ENCODE data around the gene KIF1B.

The KIF1B gene

DNA sequence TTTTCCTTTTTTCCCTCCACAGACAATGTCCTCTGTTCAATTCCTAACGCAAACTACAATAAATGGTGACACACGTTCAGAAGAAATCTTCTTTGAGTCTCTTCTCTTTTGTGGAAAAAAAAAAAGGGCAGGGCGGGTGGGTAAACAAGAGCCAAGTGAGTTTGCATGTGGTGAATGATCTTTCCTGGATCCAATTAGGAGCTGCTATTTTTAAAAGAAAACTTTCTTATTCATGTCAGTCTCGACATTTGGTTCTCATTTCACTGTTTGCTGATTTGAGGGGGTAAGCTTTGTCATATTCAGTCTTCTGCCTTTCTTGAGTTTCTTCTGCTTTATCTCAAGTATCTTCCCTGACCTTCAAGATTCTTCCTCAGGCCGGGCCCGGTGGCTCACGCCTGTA, 29.2 kb upstream of the KIF1B start:
- TF ChIP-seq, protein P1, sequence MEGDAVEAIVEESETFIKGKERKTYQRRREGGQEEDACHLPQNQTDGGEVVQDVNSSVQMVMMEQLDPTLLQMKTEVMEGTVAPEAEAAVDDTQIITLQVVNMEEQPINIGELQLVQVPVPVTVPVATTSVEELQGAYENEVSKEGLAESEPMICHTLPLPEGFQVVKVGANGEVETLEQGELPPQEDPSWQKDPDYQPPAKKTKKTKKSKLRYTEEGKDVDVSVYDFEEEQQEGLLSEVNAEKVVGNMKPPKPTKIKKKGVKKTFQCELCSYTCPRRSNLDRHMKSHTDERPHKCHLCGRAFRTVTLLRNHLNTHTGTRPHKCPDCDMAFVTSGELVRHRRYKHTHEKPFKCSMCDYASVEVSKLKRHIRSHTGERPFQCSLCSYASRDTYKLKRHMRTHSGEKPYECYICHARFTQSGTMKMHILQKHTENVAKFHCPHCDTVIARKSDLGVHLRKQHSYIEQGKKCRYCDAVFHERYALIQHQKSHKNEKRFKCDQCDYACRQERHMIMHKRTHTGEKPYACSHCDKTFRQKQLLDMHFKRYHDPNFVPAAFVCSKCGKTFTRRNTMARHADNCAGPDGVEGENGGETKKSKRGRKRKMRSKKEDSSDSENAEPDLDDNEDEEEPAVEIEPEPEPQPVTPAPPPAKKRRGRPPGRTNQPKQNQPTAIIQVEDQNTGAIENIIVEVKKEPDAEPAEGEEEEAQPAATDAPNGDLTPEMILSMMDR (IDR thresholded peaks at IDR 0.05; ENCODE audit: low read depth, low read length): no peak
- no peak overlapping the region for H3K4me3 ChIP-seq (ENCODE audit: low read depth, low read length)

DNA sequence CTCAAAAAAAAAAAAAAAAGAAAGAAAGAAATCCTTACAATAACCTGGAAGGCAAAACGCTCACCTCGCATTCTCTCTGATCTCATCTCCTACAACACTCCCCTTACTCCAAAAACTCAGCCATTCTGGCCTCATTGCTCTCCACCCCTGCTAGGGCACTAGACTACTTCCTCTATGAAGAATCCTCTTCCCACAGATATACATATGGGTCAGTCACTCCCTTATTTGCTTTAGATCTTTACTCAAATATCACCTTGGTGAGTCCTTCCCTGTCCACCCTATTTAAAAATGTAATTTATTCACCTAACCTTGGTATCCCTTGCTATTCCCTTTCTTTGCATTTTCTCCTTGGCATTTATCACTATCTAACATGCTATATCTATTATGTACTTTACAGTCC, 24.6 kb upstream of the KIF1B start:
- no peak overlapping the region for H3K4me3 ChIP-seq (ENCODE audit: low read depth, low read length)
- TF ChIP-seq, protein P1 (IDR thresholded peaks at IDR 0.05; ENCODE audit: low read depth, low read length): no peak

DNA sequence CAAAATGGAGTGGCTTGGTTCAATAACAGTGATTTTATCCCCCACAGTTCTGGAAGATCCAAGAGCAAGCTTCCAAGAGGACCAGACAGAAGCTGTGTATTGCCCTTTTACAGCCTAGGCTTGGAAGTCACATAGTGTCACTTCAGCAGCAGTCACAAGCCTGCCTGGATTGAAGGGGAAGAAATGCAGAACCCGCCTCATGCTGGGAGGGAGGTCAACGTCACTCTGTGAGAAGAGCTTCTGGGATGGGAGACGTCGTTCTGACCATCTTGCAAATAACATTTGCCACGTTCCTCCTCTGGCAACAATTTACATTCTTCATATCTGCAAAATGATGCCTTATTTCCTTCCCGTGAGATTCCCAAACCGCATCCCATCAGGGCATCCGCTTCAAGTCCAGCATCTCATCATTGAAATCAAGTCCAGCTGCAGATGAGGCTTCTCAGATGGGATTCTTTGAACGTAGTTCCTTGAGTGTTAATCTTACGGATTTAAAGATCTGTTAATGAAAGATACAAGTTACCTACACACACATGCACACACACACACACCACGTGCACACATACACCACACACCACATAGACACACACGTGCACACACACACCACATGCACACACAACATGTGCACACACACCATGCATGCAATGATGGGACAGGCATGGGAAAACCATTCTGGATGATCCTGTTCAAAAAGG, 23.9 kb upstream of the KIF1B start:
- TF ChIP-seq, protein P1 (IDR thresholded peaks at IDR 0.05; ENCODE audit: low read depth, low read length): no peak
- H3K4me3 ChIP-seq (ENCODE audit: low read depth, low read length): no peak overlapping the region

DNA sequence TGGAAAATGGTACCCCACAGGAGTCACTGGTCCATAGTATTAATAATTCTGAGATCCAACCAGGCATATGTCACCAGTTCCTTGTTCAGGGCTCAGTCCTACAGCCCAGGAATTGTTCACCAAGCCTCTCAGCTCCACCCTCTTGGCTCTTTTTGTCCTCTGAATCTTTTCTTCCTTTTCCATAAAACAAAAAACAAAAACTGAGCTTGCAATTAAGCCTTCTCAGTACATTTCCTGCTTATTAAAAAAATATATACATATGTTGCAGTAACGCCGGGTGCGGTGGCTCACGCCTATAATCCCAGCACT, 23.4 kb upstream of the KIF1B start:
- TF ChIP-seq, protein P1 (IDR thresholded peaks at IDR 0.05; ENCODE audit: low read depth, low read length): no peak
- no peak overlapping the region for H3K4me3 ChIP-seq (ENCODE audit: low read depth, low read length)

DNA sequence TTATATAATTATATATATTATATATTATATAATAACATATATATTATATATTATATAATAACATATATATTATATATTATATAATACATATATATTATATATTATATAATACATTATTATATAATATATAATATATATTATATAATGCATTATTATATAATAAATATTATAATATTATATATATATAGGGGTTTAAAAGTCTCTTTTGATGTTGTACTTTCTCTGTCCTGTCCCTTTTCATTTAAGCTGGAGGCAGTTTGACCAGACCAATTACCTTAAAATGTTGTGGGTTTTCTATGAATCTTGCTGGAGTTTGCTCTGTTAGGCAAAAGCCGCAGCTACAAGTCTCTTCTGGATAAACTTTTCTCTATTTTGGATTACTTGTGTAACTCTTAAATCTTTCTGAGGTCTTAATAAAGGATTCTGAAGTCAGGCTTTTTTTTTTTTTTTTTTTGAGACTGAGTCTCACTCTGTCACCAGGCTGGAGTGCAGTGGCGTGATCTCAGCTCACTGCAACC, 22.2 kb upstream of the KIF1B start:
- TF ChIP-seq, protein P1 (IDR thresholded peaks at IDR 0.05; ENCODE audit: low read depth, low read length): no peak

DNA sequence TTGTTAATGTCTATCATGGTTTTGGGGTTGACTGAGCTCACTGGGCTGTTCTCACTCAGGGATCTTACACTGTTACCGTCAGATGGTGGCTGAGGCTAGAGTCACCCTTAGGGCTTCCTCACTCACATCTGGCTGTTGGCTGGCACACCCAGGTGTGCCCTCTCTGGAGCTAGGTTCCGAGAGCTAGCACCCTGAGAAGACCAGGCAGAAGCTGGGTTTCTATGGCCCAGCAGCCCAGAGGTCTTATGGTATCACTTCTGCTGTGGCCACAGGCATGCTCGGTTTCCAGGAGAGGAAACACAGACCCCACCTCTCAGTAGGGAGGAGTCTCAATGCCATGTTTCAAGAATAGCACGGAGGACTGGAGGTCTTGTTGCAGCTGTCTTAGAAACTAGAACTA, 20.7 kb upstream of the KIF1B start:
- TF ChIP-seq, protein P1 (IDR thresholded peaks at IDR 0.05; ENCODE audit: low read depth, low read length): no peak
- no peak overlapping the region for H3K4me3 ChIP-seq (ENCODE audit: low read depth, low read length)

More for the DNA sequence above, 22.2 kb upstream of the KIF1B start:
- no peak overlapping the region for H3K4me3 ChIP-seq (ENCODE audit: low read depth, low read length)

DNA sequence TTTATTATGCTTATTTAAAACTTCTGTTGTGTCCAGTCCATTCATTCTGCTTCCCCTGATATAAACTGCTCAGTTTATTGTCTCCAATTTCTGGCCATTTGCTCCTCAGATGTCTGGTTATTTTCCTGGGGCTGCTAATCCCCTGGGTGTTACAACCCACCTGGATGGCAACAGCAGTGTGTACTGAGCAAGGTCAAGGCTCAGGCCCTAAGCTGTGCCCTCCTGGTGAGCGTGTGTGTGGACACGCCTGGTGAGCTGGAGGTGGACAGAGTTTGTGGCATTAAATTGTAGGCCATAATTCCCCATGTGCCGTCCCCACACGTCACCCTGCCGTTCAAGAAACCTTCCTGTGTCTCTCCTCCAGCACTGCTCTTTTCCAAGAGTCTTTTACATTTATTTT, 18.1 kb upstream of the KIF1B start:
- TF ChIP-seq, protein P1 (IDR thresholded peaks at IDR 0.05; ENCODE audit: low read depth, low read length): no peak
- no peak overlapping the region for H3K4me3 ChIP-seq (ENCODE audit: low read depth, low read length)
